Fibroblast of mammary gland (primary cell): ENCODE data around the gene PIP4K2C.

Source experiments
- DNase-seq: peaks from one replicate; pipeline ENCODE4 v3.0.0-alpha.2; 2010; ENCODE audit warnings: low read depth
- H3K4me3 ChIP-seq: 2 replicates; pipeline ENCODE4 v1.5.1; 2011; ENCODE audit warnings: low read depth, mild to moderate bottlenecking, low read length, moderate library complexity; ENCODE audit not compliant: control insufficient read depth
- CTCF ChIP-seq: conservative IDR thresholded peaks from 2 replicates; pipeline ENCODE4 v1.5.1; 2011; ENCODE audit warnings: low read depth, low read length, inconsistent platforms; ENCODE audit not compliant: control insufficient read depth, insufficient read depth

The PIP4K2C gene

GRCh38 chr12:57621497-57622292 is 30.7 kb downstream of the PIP4K2C start:
- peak overlapping the region; percentile 30 for H3K4me3 ChIP-seq
- TF ChIP-seq CTCF: peak; percentile 75
- peak; percentile 16 for DNase-seq

DNA sequence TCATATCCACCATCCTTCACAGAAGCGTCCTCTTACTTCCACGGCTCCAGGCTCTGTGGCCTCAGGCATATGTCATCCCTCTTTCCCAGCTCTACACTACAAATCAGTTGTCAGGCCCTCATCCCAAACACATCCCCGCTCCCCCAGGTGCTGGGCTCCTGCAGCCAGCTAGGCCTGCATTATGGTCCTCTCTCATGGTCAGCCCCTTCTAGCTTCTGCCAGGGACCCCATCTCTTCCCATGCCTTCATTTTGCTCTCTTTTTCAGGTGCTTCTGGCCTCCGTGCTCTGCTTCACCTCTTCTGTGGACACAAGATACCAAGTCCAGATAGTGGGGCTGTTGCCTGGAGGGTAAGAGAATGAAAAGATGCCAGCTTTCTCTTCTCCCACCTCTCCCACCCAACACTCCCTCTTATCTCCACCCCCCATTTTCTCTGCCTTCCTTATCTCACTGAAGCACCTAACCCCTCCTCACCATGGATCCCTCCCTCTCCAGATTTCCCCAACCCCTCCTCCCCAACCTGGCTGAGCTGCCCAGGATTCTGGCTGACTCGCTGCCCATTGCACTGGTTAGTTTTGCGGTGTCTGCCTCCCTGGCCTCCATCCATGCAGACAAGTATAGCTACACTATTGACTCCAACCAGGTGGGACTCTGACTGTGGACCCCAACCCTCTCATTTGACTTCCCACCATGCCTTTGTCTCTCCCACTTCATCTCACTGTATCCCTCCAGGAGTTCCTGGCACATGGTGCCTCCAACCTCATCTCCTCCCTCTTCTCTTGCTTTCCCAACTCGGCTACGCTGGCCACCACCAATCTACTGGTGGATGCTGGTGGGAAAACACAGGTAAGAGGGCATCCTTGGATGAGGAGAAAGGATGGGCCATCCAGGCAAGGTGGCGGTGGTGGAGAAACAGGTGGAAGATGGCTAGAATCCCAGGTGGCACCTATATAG is 31.6 kb downstream of the PIP4K2C start:
- no peak overlapping the region for H3K4me3 ChIP-seq
- no peak for DNase-seq
- no peak for TF ChIP-seq CTCF

- no peak for DNase-seq
- H3K4me3 ChIP-seq: no peak overlapping the region
- TF ChIP-seq CTCF: no peak
Observed at GRCh38 chr12:57623385-57623784, 32.4 kb downstream of the PIP4K2C start.

DNA sequence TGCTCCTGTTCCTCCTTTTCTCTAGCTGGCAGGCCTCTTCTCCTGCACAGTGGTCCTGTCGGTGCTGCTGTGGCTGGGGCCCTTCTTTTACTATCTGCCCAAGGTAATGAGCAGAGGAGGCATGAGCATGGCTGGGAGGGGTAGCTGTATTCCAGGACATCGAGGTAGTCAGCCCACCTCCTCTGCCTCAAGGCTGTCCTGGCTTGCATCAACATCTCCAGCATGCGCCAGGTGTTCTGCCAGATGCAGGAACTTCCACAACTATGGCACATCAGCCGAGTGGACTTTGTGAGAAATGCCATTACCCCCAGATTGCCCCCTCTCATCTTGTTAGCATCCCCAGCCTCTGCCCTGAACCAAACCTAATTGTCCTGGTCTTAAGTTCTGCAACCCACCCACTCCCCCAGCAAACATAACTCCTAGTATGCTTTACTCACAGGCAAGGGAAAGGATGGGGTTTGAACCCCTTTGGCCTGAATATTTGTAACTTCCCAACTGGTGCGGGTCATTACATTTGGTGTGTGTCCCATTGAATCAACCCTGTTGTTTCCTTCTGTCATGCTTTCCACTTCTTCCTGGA is 32.9 kb downstream of the PIP4K2C start:
- H3K4me3 ChIP-seq: no peak overlapping the region
- TF ChIP-seq CTCF: no peak
- no peak for DNase-seq

DNA sequence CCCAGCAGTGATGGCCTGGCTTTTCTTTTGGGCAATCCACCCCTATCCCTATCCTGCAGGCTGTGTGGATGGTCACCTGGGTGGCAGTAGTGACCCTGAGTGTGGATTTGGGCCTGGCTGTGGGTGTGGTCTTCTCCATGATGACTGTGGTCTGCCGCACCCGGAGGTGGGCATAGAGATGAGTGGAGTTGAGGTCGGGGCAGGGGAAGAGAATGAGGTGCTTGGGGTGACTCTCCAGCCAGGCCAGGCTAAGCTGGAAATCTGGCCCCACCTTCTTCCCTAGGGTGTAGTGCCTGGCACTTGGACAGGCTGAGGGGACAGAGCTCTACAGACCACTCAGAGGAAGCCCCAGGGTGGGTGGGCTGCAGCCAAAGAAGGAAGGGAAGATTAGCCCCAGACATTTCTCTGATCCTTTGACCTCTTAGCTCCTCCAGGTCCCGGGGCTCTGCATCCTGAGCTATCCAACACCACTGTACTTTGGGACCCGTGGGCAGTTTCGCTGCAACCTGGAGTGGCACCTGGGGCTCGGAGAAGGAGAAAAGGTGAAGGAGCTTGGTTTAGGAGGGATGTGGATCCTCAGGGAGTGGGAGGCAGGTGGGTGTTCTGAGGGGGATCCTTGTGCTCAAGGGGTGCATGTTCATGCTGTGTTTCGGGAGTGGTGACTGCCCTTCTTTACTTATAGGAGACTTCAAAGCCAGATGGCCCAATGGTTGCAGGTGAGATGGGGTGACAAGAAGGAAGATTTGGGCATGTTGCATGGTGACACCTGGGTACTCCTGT is 33.6 kb downstream of the PIP4K2C start:
- DNase-seq: no peak
- H3K4me3 ChIP-seq: no peak overlapping the region
- TF ChIP-seq CTCF: no peak
